K562 (cell line): ENCODE measurements around the gene RBM28. TPM values are rescaled to one million over a fixed set of nuclear protein-coding genes. Genes with fewer than 3 reads are reported as not detected.

Source experiments
- ATAC-seq: fragments of 200-7000 bp; cut with Tn5 transposase; 3 replicates; pipeline ENCODE4 v1.9.1; 2020; ENCODE audit warnings: moderate library complexity
- BruUV-seq: library from RNA; stranded (reverse); fragments of 400-500 nt; replicated peaks from 2 replicates; lab custom pipeline; 2021; lab: Mats Ljungman, UMichigan
- CTCF ChIA-PET: fragments of 300-600 bp; formaldehyde crosslinking; extraction: SDS; loops from one replicate; lab custom pipeline; 2021; ENCODE audit warnings: low intra/inter-chr PET ratio; lab: Yijun Ruan, JAX
- POLR2A ChIA-PET: fragments of 300-600, 350-650 bp; sonication (Branson Sonifier 250); formaldehyde crosslinking; extraction: SDS; loops from one replicate; lab custom pipeline; 2021; ENCODE audit warnings: antibody characterized with exemption, inconsistent platforms; lab: Yijun Ruan, JAX
- DNase-seq, 4 experiments: peaks; one replicate each; pipeline versions ENCODE4 v3.0.0 to v3.0.0-alpha.2; 2011 to 2018; ENCODE audit warnings: low spot score in 3 of 4, mixed read lengths in 3 of 4; ENCODE audit errors: extremely low read depth in 1 of 4
- FAIRE-seq: peaks from 2 replicates; lab custom pipeline; 2011; peaks lifted over from hg19 to GRCh38; lab: Jason Lieb, UNC
- H2AFZ ChIP-seq: 2 replicates; pipeline ENCODE4 v1.6.0; 2011; ENCODE audit warnings: low read depth, low read length, control low read depth, inconsistent platforms
- H3K27ac ChIP-seq: fragments of 200-600 bp; 3 replicates; pipeline ENCODE4 v1.8.0; 2011; ENCODE audit warnings: low read depth, mild to moderate bottlenecking, control low read depth, inconsistent platforms, low read length, moderate library complexity, mixed read lengths; ENCODE audit errors: extremely low read depth
- H3K27me3 ChIP-seq, 2 experiments: fragments of 300-600 bp in 1 of 2; 2 replicates in 1 of 2; 3 replicates in 1 of 2; pipeline versions ENCODE4 v1.6.0 to v1.8.0; 2011; ENCODE audit warnings: inconsistent platforms in 2 of 2, low read length in 2 of 2, mild to moderate bottlenecking in 1 of 2, mixed read lengths in 1 of 2, moderate library complexity in 1 of 2; ENCODE audit not compliant: control insufficient read depth in 2 of 2, insufficient read depth in 2 of 2
- H3K36me3 ChIP-seq: fragments of 300-600 bp; 3 replicates; pipeline ENCODE4 v1.8.0; 2011; ENCODE audit warnings: mild to moderate bottlenecking, low read length, inconsistent platforms; ENCODE audit not compliant: control insufficient read depth, insufficient read depth
- H3K4me1 ChIP-seq, 2 experiments: fragments of 200-600 bp in 1 of 2; replicated peaks in 1 of 2; 2 replicates in 1 of 2; 3 replicates in 1 of 2; pipeline versions ENCODE4 v1.5.1 to v1.8.0; 2011; ENCODE audit warnings: inconsistent platforms in 2 of 2, low read length in 2 of 2, mild to moderate bottlenecking in 1 of 2, mixed read lengths in 1 of 2, moderate library complexity in 1 of 2; ENCODE audit not compliant: control insufficient read depth in 2 of 2, insufficient read depth in 2 of 2
- H3K4me2 ChIP-seq: 2 replicates; pipeline ENCODE4 v1.6.1; 2011; ENCODE audit warnings: low read length, control low read depth, inconsistent platforms, mixed read lengths; ENCODE audit not compliant: insufficient read depth
- H3K4me3 ChIP-seq: fragments of 200-600 bp; sonication (generic), shearing (Covaris generic); 2 replicates; pipeline ENCODE4 v1.5.1; 2016; ENCODE audit warnings: control low read depth, inconsistent platforms
- H3K79me2 ChIP-seq: fragments of 200-600 bp; 3 replicates; pipeline ENCODE4 v1.8.0; 2011; ENCODE audit warnings: low read length, inconsistent platforms; ENCODE audit not compliant: control insufficient read depth, insufficient read depth
- H3K9ac ChIP-seq, 2 experiments: 2 replicates each; pipeline versions ENCODE4 v1.6.0 to v1.6.1; 2011; ENCODE audit warnings: low read depth in 2 of 2, low read length in 2 of 2, control low read depth in 1 of 2, inconsistent platforms in 1 of 2, mild to moderate bottlenecking in 1 of 2, mixed read lengths in 1 of 2; ENCODE audit not compliant: insufficient read depth in 1 of 2
- H3K9me1 ChIP-seq: one replicate; pipeline ENCODE4 v1.6.0; 2011; ENCODE audit warnings: inconsistent platforms, mild to moderate bottlenecking, low read length, moderate library complexity; ENCODE audit not compliant: control insufficient read depth, insufficient read depth
- H3K9me3 ChIP-seq: replicated peaks from 2 replicates; pipeline ENCODE4 v1.5.1; 2011; ENCODE audit warnings: low read depth, low read length, inconsistent platforms; ENCODE audit not compliant: control insufficient read depth, insufficient read depth
- H4K20me1 ChIP-seq: replicated peaks from 2 replicates; pipeline ENCODE4 v1.6.1; 2011; ENCODE audit warnings: low read length, inconsistent platforms, mixed read lengths; ENCODE audit not compliant: control insufficient read depth, insufficient read depth
- CBFB ChIP-seq: sonication (generic); formaldehyde crosslinking; IDR thresholded peaks from 2 replicates; pipeline ENCODE4 v1.4.0; 2020; ENCODE audit warnings: mild to moderate bottlenecking, missing genetic modification reagents
- NCOA4 ChIP-seq: fragments of 450-650 bp; IDR thresholded peaks from 2 replicates; pipeline ENCODE4 v1.6.1; 2018; ENCODE audit warnings: mild to moderate bottlenecking; ENCODE audit not compliant: partially characterized antibody
- RAD51 ChIP-seq: fragments of 450-650 bp; IDR thresholded peaks from 2 replicates; pipeline ENCODE4 v1.7.1; 2016; ENCODE audit warnings: low read depth, mild to moderate bottlenecking, borderline replicate concordance
- USF1 ChIP-seq: sonication (generic); formaldehyde crosslinking; IDR thresholded peaks from 2 replicates; pipeline ENCODE4 v1.9.0; 2022; ENCODE audit warnings: mild to moderate bottlenecking, missing genetic modification reagents
- whole genome bisulfite sequencing: fragments of 100-300 bp; shearing (Covaris generic); methylation state at CpG from one replicate; pipeline ENCODE4 v1.1.6; 2016; ENCODE audit warnings: low coverage, mixed read lengths; ENCODE audit not compliant: insufficient coverage; ENCODE audit errors: missing lambda C conversion rate; 5-methylcytosine and 5-hydroxymethylcytosine counted together
- in situ Hi-C: fragments of 300-500 bp; cut with MboI; formaldehyde crosslinking; loops from 4 replicates; pipeline ENCODE4 v1.15.0; 2018; ENCODE audit warnings: inconsistent platforms, mixed read lengths
- intact Hi-C: fragments of 100-400 bp; cut with micrococcal nuclease; formaldehyde crosslinking; loops from 2 replicates; pipeline ENCODE4 v1.14.2; 2022
- polyA plus RNA-seq, 8 experiments: library from polyadenylated mRNA; depleted of rRNA in 4 of 8; stranded (reverse) in 5 of 8; unstranded in 3 of 8; fragments of >200 nt; fragmentation: Nextera tagmentation in 2 of 8; fragmentation: Illumina TruSeq in 1 of 8; extraction: Ambion mirVana in 2 of 8; extraction: Trizol in 1 of 8; gene quantifications; 2 replicates each; pipeline versions ENCODE4 v1.2.1 to v1.2.3, GENCODE V29; 2011 to 2014; ENCODE audit warnings: inconsistent platforms in 1 of 8, missing spikeins in 1 of 8
- total RNA-seq, 7 experiments: library from RNA; depleted of rRNA in 6 of 7; stranded (reverse); fragments of >200 nt in 6 of 7; fragmentation: Illumina TruSeq in 2 of 7; extraction: Trizol in 2 of 7; gene quantifications; 2 replicates each; pipeline versions ENCODE4 v1.2.1 to v1.2.3, GENCODE V29; 2011 to 2021; ENCODE audit warnings: low replicate concordance in 1 of 7
- TF ChIP-seq, protein P1 (sequence below): sonication (generic); formaldehyde crosslinking; IDR thresholded peaks from 2 replicates; pipeline ENCODE4 v1.8.1; 2023; ENCODE audit warnings: mild to moderate bottlenecking, missing genetic modification reagents, moderate library complexity
- TF ChIP-seq, protein P2 (sequence below): sonication (generic); formaldehyde crosslinking; IDR thresholded peaks from 2 replicates; pipeline ENCODE4 v1.8.0; 2023; ENCODE audit warnings: mild to moderate bottlenecking, missing genetic modification reagents
- TF ChIP-seq, protein P3 (sequence below): sonication (generic); formaldehyde crosslinking; IDR thresholded peaks from 2 replicates; pipeline ENCODE4 v1.5.0; 2020; ENCODE audit warnings: missing genetic modification reagents

RBM28 gene
- total and polyA plus RNA-seq, 9 of the 15 experiments (the other 6 are each of a cell fraction or from before 2014, with no cell fraction given): 65.8 to 213 (median 138) TPM

DNA sequence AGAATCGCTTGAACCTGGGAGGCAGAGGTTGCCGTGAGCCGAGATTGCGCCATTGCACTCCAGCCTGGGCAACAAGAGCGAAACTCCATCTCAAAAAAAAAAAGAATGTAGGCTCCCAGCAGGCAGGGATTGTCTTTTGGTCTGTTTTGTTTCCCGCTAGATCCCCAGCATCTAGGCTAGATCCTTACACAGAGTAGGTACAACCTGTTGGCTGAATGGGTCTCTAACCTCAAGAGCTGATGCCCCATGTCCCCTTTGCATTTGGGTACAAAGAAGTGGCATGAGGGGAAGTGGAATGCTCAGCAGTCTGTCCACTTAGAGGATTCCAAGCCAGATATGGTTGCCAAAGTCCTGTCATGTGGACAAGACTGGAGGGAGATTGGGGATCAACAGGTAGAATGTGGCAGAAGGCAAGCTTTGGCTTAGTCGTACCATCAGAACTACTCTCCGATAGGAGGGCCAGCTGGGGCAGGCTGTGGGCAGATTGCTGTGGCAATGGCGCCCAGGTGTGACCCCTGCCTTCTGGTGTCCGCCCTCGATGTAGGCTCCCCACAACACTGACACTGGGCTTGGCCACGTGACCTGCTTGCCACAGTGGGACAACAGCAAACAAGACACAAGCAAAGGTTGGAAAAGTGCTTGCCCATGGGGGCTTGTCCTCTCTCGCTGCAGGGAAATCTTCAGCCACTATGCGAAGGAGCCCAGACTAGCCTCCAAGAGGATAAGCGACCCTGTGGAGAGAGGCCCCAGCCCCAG lies 81.3 kb downstream of the RBM28 start:
- Histone ChIP-seq H4K20me1 (no peaks in the 10 kb centered on the region), H3K9me3 (no peaks in the 10 kb centered on the region), H3K9ac (no peak overlapping the region), H3K27me3 (peaks cover under 1 to 38% of the 10 kb centered on the region in 2 experiments; a peak in 3 of 5 replicates), H3K4me1 (peaks cover 11 to 14% of the 10 kb centered on the region in 2 experiments), H3K27ac (no peak overlapping the region), H3K4me3 (no peak overlapping the region), H3K36me3 (no peaks in the 10 kb centered on the region), H3K4me2 (no peak overlapping the region; the same call in 1 of the 2 replicates), H2AFZ (no peak overlapping the region; the same call in 1 of the 2 replicates), H3K9me1 (no peaks in the 10 kb centered on the region), H3K79me2 (no peaks in the 10 kb centered on the region)
- DNase-seq: no peak
- BruUV-seq: no TSS peak
- FAIRE-seq: no peak
- in situ Hi-C loops: no loop called here
- ChIA-PET CTCF (no interaction called here), POLR2A (interaction anchor here (0.5 to 1.4 kb wide), 3 partner anchors 15 to 1270 kb away, joined by 3 to 4 read pairs (median 4); no protein-coding TSS in a partner anchor)
- WGBS: 17% methylated on average over 15 of the region's 15 CpGs
- ATAC-seq: no peak
- intact Hi-C loops: no loop called here
- TF ChIP-seq USF1 (CRISPR knock-in tag): peak; percentile 76
- peak; percentile 66 for TF ChIP-seq RAD51
- TF ChIP-seq, protein P1, sequence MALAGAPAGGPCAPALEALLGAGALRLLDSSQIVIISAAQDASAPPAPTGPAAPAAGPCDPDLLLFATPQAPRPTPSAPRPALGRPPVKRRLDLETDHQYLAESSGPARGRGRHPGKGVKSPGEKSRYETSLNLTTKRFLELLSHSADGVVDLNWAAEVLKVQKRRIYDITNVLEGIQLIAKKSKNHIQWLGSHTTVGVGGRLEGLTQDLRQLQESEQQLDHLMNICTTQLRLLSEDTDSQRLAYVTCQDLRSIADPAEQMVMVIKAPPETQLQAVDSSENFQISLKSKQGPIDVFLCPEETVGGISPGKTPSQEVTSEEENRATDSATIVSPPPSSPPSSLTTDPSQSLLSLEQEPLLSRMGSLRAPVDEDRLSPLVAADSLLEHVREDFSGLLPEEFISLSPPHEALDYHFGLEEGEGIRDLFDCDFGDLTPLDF: 0 out of 2 replicates have a peak, but pooled peaks have one; percentile 11
- TF ChIP-seq, protein P2, sequence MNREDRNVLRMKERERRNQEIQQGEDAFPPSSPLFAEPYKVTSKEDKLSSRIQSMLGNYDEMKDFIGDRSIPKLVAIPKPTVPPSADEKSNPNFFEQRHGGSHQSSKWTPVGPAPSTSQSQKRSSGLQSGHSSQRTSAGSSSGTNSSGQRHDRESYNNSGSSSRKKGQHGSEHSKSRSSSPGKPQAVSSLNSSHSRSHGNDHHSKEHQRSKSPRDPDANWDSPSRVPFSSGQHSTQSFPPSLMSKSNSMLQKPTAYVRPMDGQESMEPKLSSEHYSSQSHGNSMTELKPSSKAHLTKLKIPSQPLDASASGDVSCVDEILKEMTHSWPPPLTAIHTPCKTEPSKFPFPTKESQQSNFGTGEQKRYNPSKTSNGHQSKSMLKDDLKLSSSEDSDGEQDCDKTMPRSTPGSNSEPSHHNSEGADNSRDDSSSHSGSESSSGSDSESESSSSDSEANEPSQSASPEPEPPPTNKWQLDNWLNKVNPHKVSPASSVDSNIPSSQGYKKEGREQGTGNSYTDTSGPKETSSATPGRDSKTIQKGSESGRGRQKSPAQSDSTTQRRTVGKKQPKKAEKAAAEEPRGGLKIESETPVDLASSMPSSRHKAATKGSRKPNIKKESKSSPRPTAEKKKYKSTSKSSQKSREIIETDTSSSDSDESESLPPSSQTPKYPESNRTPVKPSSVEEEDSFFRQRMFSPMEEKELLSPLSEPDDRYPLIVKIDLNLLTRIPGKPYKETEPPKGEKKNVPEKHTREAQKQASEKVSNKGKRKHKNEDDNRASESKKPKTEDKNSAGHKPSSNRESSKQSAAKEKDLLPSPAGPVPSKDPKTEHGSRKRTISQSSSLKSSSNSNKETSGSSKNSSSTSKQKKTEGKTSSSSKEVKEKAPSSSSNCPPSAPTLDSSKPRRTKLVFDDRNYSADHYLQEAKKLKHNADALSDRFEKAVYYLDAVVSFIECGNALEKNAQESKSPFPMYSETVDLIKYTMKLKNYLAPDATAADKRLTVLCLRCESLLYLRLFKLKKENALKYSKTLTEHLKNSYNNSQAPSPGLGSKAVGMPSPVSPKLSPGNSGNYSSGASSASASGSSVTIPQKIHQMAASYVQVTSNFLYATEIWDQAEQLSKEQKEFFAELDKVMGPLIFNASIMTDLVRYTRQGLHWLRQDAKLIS (CRISPR knock-in tag): no peak
- TF ChIP-seq, protein P3, sequence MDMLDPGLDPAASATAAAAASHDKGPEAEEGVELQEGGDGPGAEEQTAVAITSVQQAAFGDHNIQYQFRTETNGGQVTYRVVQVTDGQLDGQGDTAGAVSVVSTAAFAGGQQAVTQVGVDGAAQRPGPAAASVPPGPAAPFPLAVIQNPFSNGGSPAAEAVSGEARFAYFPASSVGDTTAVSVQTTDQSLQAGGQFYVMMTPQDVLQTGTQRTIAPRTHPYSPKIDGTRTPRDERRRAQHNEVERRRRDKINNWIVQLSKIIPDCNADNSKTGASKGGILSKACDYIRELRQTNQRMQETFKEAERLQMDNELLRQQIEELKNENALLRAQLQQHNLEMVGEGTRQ (CRISPR knock-in tag): peak; percentile 86
- 0 out of 2 replicates have a peak, but pooled peaks have one; percentile 74 for TF ChIP-seq CBFB (CRISPR knock-in tag)
- no peak for TF ChIP-seq NCOA4
